ENCODE measurements around the gene ASRGL1. TPM values are rescaled to one million over a fixed set of nuclear protein-coding genes. Genes with fewer than 3 reads are reported as not detected.

The ASRGL1 gene
- polyA plus RNA-seq, 1 of the 3 experiments (the other 2 are of a cell fraction): 4.3 TPM

GRCh38 chr11:62418733-62419132, 81.5 kb downstream of the ASRGL1 start, which contains the start of gene SCGB1A1:
TSS of gene SCGB1A1 (plus strand) at chr11:62419033. CDS start at chr11:62419096, 63 bp downstream.
- no peaks in the 10 kb centered on the region for H3K9me2 ChIP-seq
- H3K9ac ChIP-seq: no peak within 1 kb of the TSS
- H3F3A ChIP-seq (replicated peaks; ENCODE audit: insufficient read depth): no peaks in the 10 kb centered on the region
- H4K20me1 ChIP-seq (ENCODE audit: insufficient read depth): no peaks in the 10 kb centered on the region
- no peak within 1 kb of the TSS for H3K27ac ChIP-seq (ENCODE audit: low read depth in 2 of 2, low read length in 1 of 2)
- H3K4me2 ChIP-seq: no peak within 1 kb of the TSS
- POLR2A ChIA-PET: no interaction called here
- H2AFZ ChIP-seq (ENCODE audit: low read depth): no peak within 1 kb of the TSS
- peaks cover 3 to 7% of the 10 kb centered on the region in 2 experiments; a peak in 1 of 4 replicates for H3K4me1 ChIP-seq (ENCODE audit: control insufficient read depth in 1 of 2, insufficient read depth in 2 of 2, low read depth in 1 of 2, low read length in 1 of 2)
- DNase-seq: no peak
- CTCF ChIA-PET: interaction anchor here (1.6 kb wide), 1 partner anchor 24 kb away, joined by 8 read pairs; no protein-coding TSS in a partner anchor
- H3K4me3 ChIP-seq (ENCODE audit: low read depth in 2 of 2, low read length in 1 of 2): no peak within 1 kb of the TSS
- H3K79me2 ChIP-seq (ENCODE audit: insufficient read depth): no peaks in the 10 kb centered on the region
- H3K9me3 ChIP-seq: no peaks in the 10 kb centered on the region
- 77% methylated on average over 4 of the region's 4 CpGs for WGBS (ENCODE audit: low lambda C conversion rate)
- no peaks in the 10 kb centered on the region for H3K27me3 ChIP-seq (ENCODE audit: insufficient read depth)
- TF ChIP-seq GATA2 (CRISPR knock-in tag; IDR thresholded peaks at IDR 0.05): no peak
- no peak for TF ChIP-seq MXI1 (IDR thresholded peaks at IDR 0.05; ENCODE audit: low read depth, low read length)
- no peak for TF ChIP-seq RAD21 (IDR thresholded peaks at IDR 0.05; ENCODE audit: low read length)
- no peak for TF ChIP-seq EZH2phosphoT487 (IDR thresholded peaks at IDR 0.05; ENCODE audit: borderline replicate concordance, low read depth)
- no peak for TF ChIP-seq CTCF (IDR thresholded peaks at IDR 0.05)
- no peak for TF ChIP-seq CHD2 (IDR thresholded peaks at IDR 0.05; ENCODE audit: low read length, partially characterized antibody)
- TF ChIP-seq USF2 (IDR thresholded peaks at IDR 0.05; ENCODE audit: borderline replicate concordance, low read depth, low read length): no peak
- no peak for TF ChIP-seq GABPA (IDR thresholded peaks at IDR 0.05; ENCODE audit: low read depth)
- TF ChIP-seq JUND (IDR thresholded peaks at IDR 0.05): no peak
- no peak for TF ChIP-seq FOXJ3 (CRISPR knock-in tag; IDR thresholded peaks at IDR 0.05)
- TF ChIP-seq NRF1 (IDR thresholded peaks at IDR 0.05; ENCODE audit: low read depth, low read length): no peak
- no peak for TF ChIP-seq FOXM1 (IDR thresholded peaks at IDR 0.05; ENCODE audit: low read depth)
- no peak for TF ChIP-seq SIN3A (IDR thresholded peaks at IDR 0.05; ENCODE audit: borderline replicate concordance, low read depth, low read length)
- TF ChIP-seq ELF1 (IDR thresholded peaks at IDR 0.05): no peak
- TF ChIP-seq FOSL2 (IDR thresholded peaks at IDR 0.05; ENCODE audit: borderline replicate concordance, low read depth): no peak
- H3K36me3 ChIP-seq (replicated peaks in 1 of 2; ENCODE audit: control insufficient read depth in 1 of 2, insufficient read depth in 2 of 2, low read length in 1 of 2): no peaks in the 10 kb centered on the region

GRCh38 chr11:62419314-62419929, 82.2 kb downstream of the ASRGL1 start:
- Histone ChIP-seq H3K36me3 (replicated peaks in 1 of 2; ENCODE audit: control insufficient read depth in 1 of 2, insufficient read depth in 2 of 2, low read length in 1 of 2) (no peaks in the 10 kb centered on the region), H2AFZ (ENCODE audit: low read depth) (no peak overlapping the region), H3K9me3 (no peaks in the 10 kb centered on the region), H3K4me2 (no peak overlapping the region), H3K9ac (no peak overlapping the region), H3K79me2 (ENCODE audit: insufficient read depth) (no peaks in the 10 kb centered on the region), H3K27ac (ENCODE audit: low read depth in 2 of 2, low read length in 1 of 2) (no peak overlapping the region), H3K4me3 (ENCODE audit: low read depth in 2 of 2, low read length in 1 of 2) (no peak overlapping the region), H3K27me3 (ENCODE audit: insufficient read depth) (no peaks in the 10 kb centered on the region), H3F3A (replicated peaks; ENCODE audit: insufficient read depth) (no peaks in the 10 kb centered on the region), H3K4me1 (ENCODE audit: control insufficient read depth in 1 of 2, insufficient read depth in 2 of 2, low read depth in 1 of 2, low read length in 1 of 2) (peaks cover 3 to 7% of the 10 kb centered on the region in 2 experiments; a peak in 1 of 4 replicates), H3K9me2 (no peaks in the 10 kb centered on the region), H4K20me1 (ENCODE audit: insufficient read depth) (no peaks in the 10 kb centered on the region)
- 61% methylated on average over 5 of the region's 5 CpGs for WGBS (ENCODE audit: low lambda C conversion rate)
- DNase-seq: no peak
- POLR2A ChIA-PET: no interaction called here
- TF ChIP-seq IRF3 (IDR thresholded peaks at IDR 0.05; ENCODE audit: low read depth, low read length) (no peak), EZH2phosphoT487 (IDR thresholded peaks at IDR 0.05; ENCODE audit: borderline replicate concordance, low read depth) (no peak), SMC3 (IDR thresholded peaks at IDR 0.05; ENCODE audit: low read depth, low read length) (no peak), RFX5 (IDR thresholded peaks at IDR 0.05; ENCODE audit: low read length) (no peak), RAD21 (IDR thresholded peaks at IDR 0.05; ENCODE audit: low read length) (no peak), TCF12 (IDR thresholded peaks at IDR 0.05) (no peak), NFIC (IDR thresholded peaks at IDR 0.05; ENCODE audit: borderline replicate concordance) (no peak), PBX3 (IDR thresholded peaks at IDR 0.05) (no peak)
- CTCF ChIA-PET: interaction anchor here (1.6 kb wide), 1 partner anchor 24 kb away, joined by 8 read pairs; no protein-coding TSS in a partner anchor
